GM19035 (cell line): ENCODE results near the gene SETD3.

Experiments
- ATAC-seq: cut with Tn5 transposase; IDR thresholded peaks from one replicate; pipeline ENCODE4 v1.9.1; 2021; ENCODE audit not compliant: unreplicated experiment

SETD3 gene

GRCh38 chr14:99461411-99462085 lies 19.1 kb downstream of the SETD3 start:
- ATAC-seq: no peak

- ATAC-seq: no peak
These were observed 19.9 kb downstream of the SETD3 start for GRCh38 chr14:99460793-99461192.

GRCh38 chr14:99459481-99460100 lies 21.1 kb downstream of the SETD3 start:
- ATAC-seq: no peak

- no peak for ATAC-seq
These were observed 26.4 kb downstream of the SETD3 start for GRCh38 chr14:99454246-99454645.

GRCh38 chr14:99452968-99453367 lies 27.7 kb downstream of the SETD3 start:
- no peak for ATAC-seq

DNA sequence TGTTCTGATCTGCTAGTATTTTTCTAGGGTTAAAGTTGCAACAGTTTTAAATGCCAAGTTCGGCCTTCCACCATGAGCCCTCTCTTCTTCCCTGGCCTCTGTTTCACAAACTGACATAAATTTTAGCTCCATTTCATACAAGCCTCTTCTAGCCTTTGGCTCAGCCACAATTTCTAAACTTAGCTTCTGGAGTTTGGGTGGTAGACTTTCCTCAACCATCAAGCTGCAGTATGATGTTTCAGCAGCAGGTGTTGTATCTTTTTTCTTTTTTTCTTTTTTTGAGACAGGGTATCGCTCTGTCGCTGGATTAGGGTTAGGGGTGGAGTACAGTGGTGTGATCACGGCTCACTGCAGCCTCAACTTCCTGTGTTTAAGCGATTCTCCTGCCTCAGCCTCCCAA lies 29.4 kb downstream of the SETD3 start:
- no peak for ATAC-seq

GRCh38 chr14:99450266-99450665 lies 30.4 kb downstream of the SETD3 start:
- ATAC-seq: no peak

DNA sequence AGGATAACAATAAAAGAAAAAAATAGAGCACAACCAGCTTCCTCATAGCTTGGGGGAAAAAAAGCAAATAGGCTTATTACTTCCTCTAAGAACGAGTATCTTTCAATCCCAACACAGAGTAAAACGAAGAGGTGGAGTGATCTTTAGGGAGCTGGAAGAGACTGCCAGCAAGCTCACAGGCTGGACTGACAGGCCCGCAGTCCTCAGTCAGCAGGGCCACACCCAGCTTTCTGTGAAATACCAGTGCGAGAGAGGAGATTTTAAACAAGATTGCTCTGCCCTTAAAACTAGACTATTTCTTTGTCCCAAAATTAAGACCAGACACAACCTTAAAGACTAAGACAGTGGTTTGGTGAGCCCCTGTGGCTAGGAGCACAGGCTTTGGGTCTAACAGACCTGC lies 32.9 kb downstream of the SETD3 start:
- ATAC-seq: no peak

- no peak for ATAC-seq
These were observed 34.7 kb downstream of the SETD3 start for GRCh38 chr14:99445931-99446330.

- ATAC-seq: no peak
These were observed 38.7 kb downstream of the SETD3 start for GRCh38 chr14:99441918-99442317.

- ATAC-seq: no peak
These were observed 39.3 kb downstream of the SETD3 start for GRCh38 chr14:99441157-99441870.

GRCh38 chr14:99440278-99440677 lies 40.4 kb downstream of the SETD3 start:
- no peak for ATAC-seq

DNA sequence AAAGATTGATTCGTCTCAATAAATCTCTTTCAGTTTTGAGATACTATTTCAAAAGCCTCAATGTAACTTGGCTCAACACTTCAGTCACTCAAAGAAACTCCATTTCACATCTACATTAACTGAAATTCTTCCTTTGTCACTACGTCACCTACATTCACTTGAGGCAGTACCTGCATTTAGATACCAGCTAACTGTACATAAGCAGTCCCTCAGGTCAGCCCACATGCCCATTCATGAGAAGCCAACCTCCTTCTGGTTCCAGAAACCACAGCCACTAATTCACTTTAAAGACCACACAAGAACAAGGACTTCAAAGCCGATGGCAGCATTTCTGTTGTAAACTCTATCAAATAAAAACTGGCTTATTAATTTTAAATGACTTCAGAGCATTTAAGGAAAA lies 43.0 kb downstream of the SETD3 start:
- ATAC-seq: no peak

GRCh38 chr14:99436247-99437180 lies 44.1 kb downstream of the SETD3 start:
- ATAC-seq: no peak

- no peak for ATAC-seq
These were observed 45.3 kb downstream of the SETD3 start for GRCh38 chr14:99435327-99435726.

DNA sequence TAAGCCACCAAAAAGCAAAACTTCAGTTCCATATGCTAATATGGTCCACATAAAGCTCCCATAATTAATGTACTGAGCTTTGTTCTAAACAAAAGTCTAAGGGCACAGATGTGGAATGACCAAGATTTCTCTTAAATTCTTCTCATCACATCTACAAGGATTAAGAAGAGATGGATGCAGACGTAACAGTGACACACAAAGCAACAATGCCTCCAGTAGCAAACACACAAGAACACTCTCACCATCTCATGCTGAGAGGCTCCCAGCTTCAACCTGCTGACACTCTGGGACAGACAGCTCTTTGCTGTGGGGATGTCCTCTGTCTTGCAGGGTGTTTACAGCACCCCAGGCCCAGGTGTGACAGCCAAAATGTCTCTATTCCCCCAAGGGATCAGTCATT lies 48.2 kb downstream of the SETD3 start:
- no peak for ATAC-seq

DNA sequence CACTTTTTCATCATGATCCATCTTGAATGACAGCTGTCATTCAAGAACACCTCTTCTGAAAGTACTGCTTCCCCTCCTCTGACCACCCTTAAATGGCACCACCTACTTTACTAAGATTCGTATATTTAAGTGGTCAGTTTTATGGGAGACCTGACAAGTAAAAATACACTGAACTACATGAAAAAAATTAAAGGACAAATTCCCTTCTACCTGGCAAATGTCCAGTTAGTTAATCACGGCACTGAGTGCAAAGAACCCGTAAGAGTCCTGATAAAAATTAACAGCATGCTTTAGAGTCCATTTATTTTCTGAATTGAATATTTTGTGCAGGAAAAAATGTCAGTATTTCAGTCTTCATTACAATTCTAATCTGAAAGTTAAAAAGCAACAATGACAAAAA lies 48.7 kb downstream of the SETD3 start:
- no peak for ATAC-seq

- no peak for ATAC-seq
These were observed 50.2 kb downstream of the SETD3 start for GRCh38 chr14:99430491-99430890.

DNA sequence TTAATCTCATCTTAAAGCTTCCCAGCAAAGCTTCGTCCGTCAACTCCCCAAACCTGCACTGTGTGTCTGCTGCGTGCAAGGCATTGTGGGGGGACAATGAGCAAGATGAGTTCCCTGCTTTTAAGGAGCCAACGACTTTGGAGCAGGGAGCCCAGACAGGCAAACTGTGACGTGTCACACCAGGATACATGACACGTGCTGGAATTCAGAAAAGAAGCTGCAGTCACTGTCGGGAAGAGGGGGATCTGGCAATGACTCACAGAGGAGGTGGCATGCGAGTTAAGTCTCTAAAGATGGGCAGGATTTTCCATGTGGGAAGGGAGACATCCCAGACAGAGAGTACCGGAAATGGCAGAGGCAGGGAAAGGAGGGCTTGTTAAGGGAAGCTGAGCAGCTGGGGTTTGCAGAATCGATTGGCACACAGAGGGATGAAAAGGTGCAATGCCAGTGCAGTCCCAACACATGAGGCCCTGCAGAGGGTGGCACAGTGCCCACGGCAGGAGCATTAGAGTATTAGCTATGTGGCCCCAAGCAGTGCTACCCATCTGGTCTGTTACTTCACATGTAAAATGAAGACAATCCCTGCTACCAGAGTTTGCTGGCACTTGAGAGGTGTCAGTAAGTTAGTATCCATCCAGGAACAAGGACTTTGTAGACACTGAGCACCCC lies 52.9 kb downstream of the SETD3 start:
- ATAC-seq: no peak

- ATAC-seq: no peak
These were observed 53.8 kb downstream of the SETD3 start for GRCh38 chr14:99426813-99427346.
